Esophagus squamous epithelium (tissue), 4 donors: ENCODE measurements around the gene FAM83F.

Source experiments
- CTCF ChIP-seq, 6 experiments: fragments of 450-650 bp in 4 of 6; fragments of 200-600 bp in 2 of 6; sonication (generic) in 2 of 6; IDR thresholded peaks; one replicate each; pipeline ENCODE4 v1.5.1; 2016 to 2019; ENCODE audit warnings: antibody characterized with exemption in 6 of 6, mild to moderate bottlenecking in 4 of 6, moderate library complexity in 4 of 6
- POLR2A ChIP-seq, 4 donors: fragments of 450-650 bp; IDR thresholded peaks; one replicate each; pipeline ENCODE4 v1.6.1; 2017; ENCODE audit warnings: antibody characterized with exemption in 4 of 4, mild to moderate bottlenecking in 4 of 4, moderate library complexity in 3 of 4

GRCh38 chr22:39962071-39962470 is 32.7 kb upstream of the FAM83F start:
- no peak for TF ChIP-seq POLR2A (IDR thresholded peaks at IDR 0.05)
- TF ChIP-seq CTCF (IDR thresholded peaks at IDR 0.05) = no peak
